Prostate gland (tissue), 2 donors: Measurements from ENCODE around the gene HOXA3. TPM values are rescaled to one million over a fixed set of nuclear protein-coding genes. Genes with fewer than 3 reads are reported as not detected.

ENCODE experiments used
- DNase-seq: peaks from one replicate; pipeline ENCODE4 v3.0.0-alpha.2; 2019; ENCODE audit warnings: low spot score
- H3K27ac ChIP-seq, 2 donors: fragments of 200-600 bp; sonication (generic); 2 replicates each; pipeline ENCODE4 v1.5.1; 2017 to 2019
- H3K27me3 ChIP-seq: fragments of 200-600 bp; sonication (generic); replicated peaks from 2 replicates; pipeline ENCODE4 v1.5.1; 2019; ENCODE audit not compliant: insufficient read depth
- H3K36me3 ChIP-seq, 2 donors: fragments of 200-600 bp; sonication (generic); 1 replicate in 1 of 2; 2 replicates in 1 of 2; pipeline versions ENCODE4 v1.5.1 to v1.8.1; 2017 to 2019
- H3K4me1 ChIP-seq: fragments of 200-600 bp; sonication (generic); replicated peaks from 2 replicates; pipeline ENCODE4 v1.5.1; 2019
- H3K4me3 ChIP-seq, 2 donors: fragments of 200-600 bp; sonication (generic); 2 replicates each; pipeline ENCODE4 v1.5.1; 2017 to 2019
- H3K9me3 ChIP-seq: fragments of 200-600 bp; sonication (generic); 2 replicates; pipeline ENCODE4 v1.5.1; 2017
- CTCF ChIP-seq, 4 experiments: fragments of 200-600 bp in 2 of 4; fragments of 450-650 bp in 2 of 4; sonication (generic) in 2 of 4; IDR thresholded peaks; 1 replicate in 3 of 4; 2 replicates in 1 of 4; pipeline ENCODE4 v1.5.1; 2016 to 2019; ENCODE audit warnings: antibody characterized with exemption in 4 of 4, mild to moderate bottlenecking in 2 of 4, moderate library complexity in 2 of 4
- POLR2A ChIP-seq: fragments of 450-650 bp; IDR thresholded peaks from one replicate; pipeline ENCODE4 v1.6.1; 2016; ENCODE audit warnings: antibody characterized with exemption, mild to moderate bottlenecking
- POLR2AphosphoS5 ChIP-seq: sonication (generic); formaldehyde crosslinking; IDR thresholded peaks from one replicate; pipeline ENCODE4 v1.6.1; 2017; ENCODE audit warnings: antibody characterized with exemption
- WGBS: methylation state at CpG from one replicate; pipeline ENCODE4 v1.1.5; 2018; 5-methylcytosine and 5-hydroxymethylcytosine counted together
- intact Hi-C: fragments of 100-400 bp; cut with DNase I; formaldehyde crosslinking; loops from one replicate; pipeline ENCODE4 v1.14.2; 2022
- total RNA-seq, 2 donors: library from RNA; depleted of rRNA; stranded (reverse); fragments of >200 nt; gene quantifications; one replicate each; pipeline ENCODE4 v1.1.0, GENCODE V29; 2016

HOXA3 gene
- total RNA-seq, 2 donors from 2014 or later: 2.8 to 3.1 TPM

GRCh38 chr7:27145914-27146412 lies 6.4 kb downstream of the HOXA3 start:
- Histone ChIP-seq H3K36me3 (no peaks in the 10 kb centered on the region), H3K4me3 (no peak overlapping the region), H3K4me1 (peaks cover 4% of the 10 kb centered on the region), H3K9me3 (no peaks in the 10 kb centered on the region), H3K27ac (no peak overlapping the region), H3K27me3 (no peaks in the 10 kb centered on the region)
- 92% methylated on average over 11 of the region's 11 CpGs for WGBS
- TF ChIP-seq POLR2AphosphoS5: no peak
- intact Hi-C loops: no loop called here
- no peak for DNase-seq

GRCh38 chr7:27145165-27145913 lies 7.0 kb downstream of the HOXA3 start:
- H3K27ac ChIP-seq: peak overlapping the region in 1 of 2 donors; percentile 39
- peaks cover 4% of the 10 kb centered on the region for H3K4me1 ChIP-seq
- WGBS: 84% methylated on average over 47 of the region's 47 CpGs
- peak overlapping the region in 1 of 2 donors; percentile 2 for H3K4me3 ChIP-seq
- no peaks in the 10 kb centered on the region for H3K9me3 ChIP-seq
- no peaks in the 10 kb centered on the region for H3K27me3 ChIP-seq
- H3K36me3 ChIP-seq: no peaks in the 10 kb centered on the region
- no peak for DNase-seq
- intact Hi-C loops: no loop called here
- TF ChIP-seq CTCF (IDR thresholded peaks at IDR 0.05) (no peak), POLR2A (no peak), POLR2AphosphoS5 (no peak)

GRCh38 chr7:27144781-27145164 lies 7.6 kb downstream of the HOXA3 start:
- Histone ChIP-seq H3K9me3 (no peaks in the 10 kb centered on the region), H3K27me3 (no peaks in the 10 kb centered on the region), H3K4me1 (peaks cover 4% of the 10 kb centered on the region), H3K36me3 (no peaks in the 10 kb centered on the region), H3K4me3 (peak overlapping the region in 1 of 2 donors; percentile 2), H3K27ac (peak overlapping the region in 1 of 2 donors; percentile 39)
- WGBS: 84% methylated on average over 31 of the region's 31 CpGs
- intact Hi-C loops: no loop called here
- no peak for TF ChIP-seq POLR2A
- TF ChIP-seq POLR2AphosphoS5: no peak
- no peak for TF ChIP-seq CTCF (IDR thresholded peaks at IDR 0.05)
- DNase-seq: no peak

GRCh38 chr7:27143950-27144780 lies 8.2 kb downstream of the HOXA3 start:
- H3K4me3 ChIP-seq: peak overlapping the region in 1 of 2 donors; percentile 40
- peak overlapping the region in 1 of 2 donors; percentile 39 for H3K27ac ChIP-seq
- H3K36me3 ChIP-seq: no peaks in the 10 kb centered on the region
- no peak for DNase-seq
- intact Hi-C loops: no loop called here
- 61% methylated on average over 40 of the region's 40 CpGs for WGBS
- H3K9me3 ChIP-seq: no peaks in the 10 kb centered on the region
- no peaks in the 10 kb centered on the region for H3K27me3 ChIP-seq
- TF ChIP-seq CTCF (IDR thresholded peaks at IDR 0.05) (peak in 1 of 4 experiments; percentile 29), POLR2AphosphoS5 (no peak), POLR2A (no peak)
- H3K4me1 ChIP-seq: no peaks in the 10 kb centered on the region
